OCI-LY7 (cell line): ENCODE measurements around the gene CXCL6. TPM values are rescaled to one million over a fixed set of nuclear protein-coding genes. Genes with fewer than 3 reads are reported as not detected.

Experiments used
- BruUV-seq: library from RNA; stranded (reverse); fragments of 400-500 nt; replicated peaks from 2 replicates; lab custom pipeline; 2021; lab: Mats Ljungman, UMichigan
- CTCF ChIA-PET: fragments of 300-600 bp; sonication (Branson Sonifier 250); formaldehyde crosslinking; loops from one replicate; lab custom pipeline; 2022; ENCODE audit warnings: antibody characterized with exemption; ENCODE audit not compliant: unreplicated experiment; lab: Charles Lee
- POLR2A ChIA-PET: fragments of 300-600 bp; sonication (Branson Sonifier 250); formaldehyde crosslinking; loops from one replicate; lab custom pipeline; 2022; ENCODE audit warnings: antibody characterized with exemption; lab: Charles Lee
- DNase-seq: peaks from one replicate; pipeline ENCODE4 v3.0.0-alpha.2; 2015; ENCODE audit warnings: low spot score
- H2AFZ ChIP-seq: fragments of 200-600 bp; sonication (generic), shearing (Covaris generic); 2 replicates; pipeline ENCODE4 v1.6.1; 2014; ENCODE audit warnings: mild to moderate bottlenecking, antibody characterized with exemption, low read length, moderate library complexity
- H3K27ac ChIP-seq: fragments of 200-600 bp; sonication (generic); 2 replicates; pipeline ENCODE4 v1.5.1; 2014; ENCODE audit warnings: mixed run types, low read depth, mild to moderate bottlenecking, moderate library complexity, low read length, inconsistent platforms; ENCODE audit not compliant: poor library complexity, severe bottlenecking
- H3K36me3 ChIP-seq: fragments of 200-600 bp; sonication (generic); 2 replicates; pipeline ENCODE4 v1.6.1; 2014; ENCODE audit warnings: mild to moderate bottlenecking, antibody characterized with exemption, low read length, moderate library complexity, mixed read lengths; ENCODE audit not compliant: insufficient read depth
- H3K4me1 ChIP-seq: fragments of 200-600 bp; sonication (generic); 2 replicates; pipeline ENCODE4 v1.5.1; 2014; ENCODE audit warnings: mild to moderate bottlenecking, low read length; ENCODE audit not compliant: insufficient read depth, poor library complexity, severe bottlenecking
- H3K4me2 ChIP-seq: fragments of 200-600 bp; sonication (generic); 2 replicates; pipeline ENCODE4 v1.6.1; 2014; ENCODE audit warnings: mild to moderate bottlenecking, low read length
- H3K4me3 ChIP-seq: fragments of 200-600 bp; sonication (generic); 2 replicates; pipeline ENCODE4 v1.5.1; 2014; ENCODE audit warnings: mild to moderate bottlenecking, low read depth, low read length; ENCODE audit not compliant: poor library complexity, severe bottlenecking
- H3K79me2 ChIP-seq: fragments of 200-600 bp; sonication (generic); 2 replicates; pipeline ENCODE4 v1.6.1; 2016; ENCODE audit warnings: low read depth, mild to moderate bottlenecking, low read length, moderate library complexity, mixed read lengths; ENCODE audit not compliant: insufficient read depth
- H3K9me2 ChIP-seq: fragments of 200-600 bp; sonication (generic); 2 replicates; pipeline ENCODE4 v1.6.1; 2016; ENCODE audit warnings: mild to moderate bottlenecking, low read length, mixed read lengths; ENCODE audit not compliant: insufficient read depth
- H3K9me3 ChIP-seq: fragments of 200-600 bp; sonication (generic); 2 replicates; pipeline ENCODE4 v1.6.1; 2014; ENCODE audit warnings: mild to moderate bottlenecking, mixed run types, low read length, mixed read lengths
- H4K20me1 ChIP-seq: fragments of 200-600 bp; sonication (generic); 2 replicates; pipeline ENCODE4 v1.6.1; 2014; ENCODE audit warnings: mild to moderate bottlenecking, antibody characterized with exemption, low read length, moderate library complexity, mixed read lengths; ENCODE audit not compliant: insufficient read depth
- EZH2phosphoT487 ChIP-seq: fragments of 200-600 bp; sonication (generic); IDR thresholded peaks from 2 replicates; pipeline ENCODE4 v1.6.1; 2018; ENCODE audit warnings: low read depth, borderline replicate concordance, mild to moderate bottlenecking, mixed run types, antibody characterized with exemption, low read length, moderate library complexity, mixed read lengths
- intact Hi-C: fragments of 100-400 bp; cut with micrococcal nuclease; formaldehyde crosslinking; loops from one replicate; pipeline ENCODE4 v1.10.0; 2022; ENCODE audit not compliant: unreplicated experiment
- total RNA-seq, 2 experiments: library from RNA; depleted of rRNA in 1 of 2; stranded (reverse); fragments of >200 nt in 1 of 2; shearing (Covaris generic) in 1 of 2; gene quantifications; 2 replicates each; pipeline ENCODE4 v1.2.3, GENCODE V29; 2014 to 2022
- TF ChIP-seq, protein P1 (sequence below): fragments of 200-600 bp; sonication (generic); conservative IDR thresholded peaks from 2 replicates; pipeline ENCODE4 v1.5.1; 2014; ENCODE audit warnings: mild to moderate bottlenecking, antibody characterized with exemption, low read length, moderate library complexity, mixed read lengths

The CXCL6 gene
- total RNA-seq, 2 experiments from 2014 or later: not detected

- Histone ChIP-seq H3K9me2 (no peaks in the 10 kb centered on the region), H3K4me3 (no peak overlapping the region), H4K20me1 (no peaks in the 10 kb centered on the region), H3K4me1 (no peaks in the 10 kb centered on the region), H3K27ac (no peak overlapping the region), H3K79me2 (no peaks in the 10 kb centered on the region), H3K4me2 (no peak overlapping the region), H2AFZ (no peak overlapping the region), H3K9me3 (no peaks in the 10 kb centered on the region), H3K36me3 (no peaks in the 10 kb centered on the region)
- BruUV-seq: no TSS peak
- POLR2A ChIA-PET: interaction anchor here (0.9 kb wide), 1 partner anchor 26 kb away, joined by 3 read pairs; no protein-coding TSS in a partner anchor
- DNase-seq: no peak
- TF ChIP-seq EZH2phosphoT487: no peak
- TF ChIP-seq, protein P1, sequence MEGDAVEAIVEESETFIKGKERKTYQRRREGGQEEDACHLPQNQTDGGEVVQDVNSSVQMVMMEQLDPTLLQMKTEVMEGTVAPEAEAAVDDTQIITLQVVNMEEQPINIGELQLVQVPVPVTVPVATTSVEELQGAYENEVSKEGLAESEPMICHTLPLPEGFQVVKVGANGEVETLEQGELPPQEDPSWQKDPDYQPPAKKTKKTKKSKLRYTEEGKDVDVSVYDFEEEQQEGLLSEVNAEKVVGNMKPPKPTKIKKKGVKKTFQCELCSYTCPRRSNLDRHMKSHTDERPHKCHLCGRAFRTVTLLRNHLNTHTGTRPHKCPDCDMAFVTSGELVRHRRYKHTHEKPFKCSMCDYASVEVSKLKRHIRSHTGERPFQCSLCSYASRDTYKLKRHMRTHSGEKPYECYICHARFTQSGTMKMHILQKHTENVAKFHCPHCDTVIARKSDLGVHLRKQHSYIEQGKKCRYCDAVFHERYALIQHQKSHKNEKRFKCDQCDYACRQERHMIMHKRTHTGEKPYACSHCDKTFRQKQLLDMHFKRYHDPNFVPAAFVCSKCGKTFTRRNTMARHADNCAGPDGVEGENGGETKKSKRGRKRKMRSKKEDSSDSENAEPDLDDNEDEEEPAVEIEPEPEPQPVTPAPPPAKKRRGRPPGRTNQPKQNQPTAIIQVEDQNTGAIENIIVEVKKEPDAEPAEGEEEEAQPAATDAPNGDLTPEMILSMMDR: no peak
- intact Hi-C loops: no loop called here
- CTCF ChIA-PET: no interaction called here
These were observed 19.1 kb upstream of the CXCL6 start for GRCh38 chr4:73817341-73817740.

DNA sequence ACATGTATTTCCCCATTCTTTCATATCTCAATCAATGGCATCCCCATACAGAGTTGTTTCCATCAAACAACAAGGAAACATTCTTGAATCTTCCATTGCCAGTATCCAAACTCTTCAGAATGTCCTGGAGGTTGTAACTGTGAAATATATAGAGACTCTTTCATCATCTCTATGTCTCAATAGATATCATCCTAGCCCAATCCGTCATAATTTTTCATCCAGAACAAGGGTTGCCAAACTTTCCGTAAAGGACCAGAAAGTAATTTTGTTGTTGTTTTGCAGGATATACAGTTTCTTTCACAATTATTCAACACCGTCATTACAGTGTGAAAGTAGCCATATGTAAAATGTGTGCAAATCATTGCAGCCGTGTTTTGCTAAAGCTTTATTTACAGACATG is 15.2 kb upstream of the CXCL6 start:
- CTCF ChIA-PET: no interaction called here
- no peak overlapping the region for H2AFZ ChIP-seq
- H3K36me3 ChIP-seq: no peaks in the 10 kb centered on the region
- intact Hi-C loops: no loop called here
- H3K79me2 ChIP-seq: no peaks in the 10 kb centered on the region
- POLR2A ChIA-PET: no interaction called here
- TF ChIP-seq, protein P1: no peak
- no peak for TF ChIP-seq EZH2phosphoT487
- H4K20me1 ChIP-seq: no peaks in the 10 kb centered on the region
- no peak for DNase-seq
- no peaks in the 10 kb centered on the region for H3K4me1 ChIP-seq
- no peak overlapping the region for H3K4me2 ChIP-seq
- no peaks in the 10 kb centered on the region for H3K9me3 ChIP-seq
- no TSS peak for BruUV-seq
- no peak overlapping the region for H3K4me3 ChIP-seq
- H3K9me2 ChIP-seq: no peaks in the 10 kb centered on the region
- H3K27ac ChIP-seq: no peak overlapping the region

DNA sequence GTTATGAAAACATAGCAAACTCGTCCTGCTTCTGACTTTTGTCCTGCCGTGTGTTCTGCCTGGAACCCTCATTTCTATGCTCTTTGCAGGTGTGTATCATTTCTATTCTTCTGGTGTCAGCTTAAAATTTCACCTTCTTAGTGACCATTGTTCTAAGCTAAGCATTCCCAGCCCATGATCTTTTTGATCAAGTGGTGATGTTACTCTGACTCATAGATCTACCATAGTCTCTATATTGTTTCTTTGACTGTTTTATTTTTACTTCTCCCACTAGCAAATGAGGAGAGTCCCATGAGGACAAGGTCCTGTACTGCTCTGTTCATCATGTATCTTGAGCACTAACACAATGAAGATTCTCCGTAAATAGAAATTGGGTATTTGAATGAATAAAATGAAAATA is 14.1 kb upstream of the CXCL6 start:
- BruUV-seq: no TSS peak
- Histone ChIP-seq H3K36me3 (no peaks in the 10 kb centered on the region), H3K9me3 (no peaks in the 10 kb centered on the region), H3K9me2 (no peaks in the 10 kb centered on the region), H3K4me2 (no peak overlapping the region), H4K20me1 (no peaks in the 10 kb centered on the region), H2AFZ (no peak overlapping the region), H3K79me2 (no peaks in the 10 kb centered on the region), H3K4me1 (no peaks in the 10 kb centered on the region), H3K4me3 (no peak overlapping the region), H3K27ac (no peak overlapping the region)
- DNase-seq: no peak
- ChIA-PET CTCF (no interaction called here), POLR2A (interaction anchor here (0.7 kb wide), 1 partner anchor 17 kb away, joined by 3 read pairs; no protein-coding TSS in a partner anchor)
- intact Hi-C loops: no loop called here
- TF ChIP-seq, protein P1: no peak
- TF ChIP-seq EZH2phosphoT487: no peak
